ENCODE data around the gene PARVA. TPM values are rescaled to one million over a fixed set of nuclear protein-coding genes. Genes with fewer than 3 reads are reported as not detected.

The PARVA gene
- total and polyA plus RNA-seq, 2 donors from 2014 or later = 25.1 to 80.3 TPM

DNA sequence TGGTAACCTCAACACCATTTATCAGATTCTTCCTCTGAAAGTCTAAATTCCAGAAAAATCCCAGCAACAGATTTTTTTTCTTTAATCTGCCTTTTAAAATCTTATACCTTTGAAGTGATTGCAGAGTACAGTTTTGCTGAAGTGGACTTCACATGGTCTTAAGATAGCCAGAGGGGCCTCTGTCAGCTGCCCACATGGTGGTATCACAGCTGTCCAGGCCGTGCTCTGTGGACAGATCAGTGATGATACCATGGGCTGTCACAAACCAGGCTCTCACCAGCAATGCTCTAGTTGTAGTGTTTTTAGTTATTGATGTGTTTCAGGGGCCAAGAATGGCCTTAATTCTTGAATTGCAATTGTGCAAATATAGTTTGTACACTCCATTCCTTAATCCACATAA, 44.0 kb downstream of the PARVA start:
- TF ChIP-seq, protein P1, sequence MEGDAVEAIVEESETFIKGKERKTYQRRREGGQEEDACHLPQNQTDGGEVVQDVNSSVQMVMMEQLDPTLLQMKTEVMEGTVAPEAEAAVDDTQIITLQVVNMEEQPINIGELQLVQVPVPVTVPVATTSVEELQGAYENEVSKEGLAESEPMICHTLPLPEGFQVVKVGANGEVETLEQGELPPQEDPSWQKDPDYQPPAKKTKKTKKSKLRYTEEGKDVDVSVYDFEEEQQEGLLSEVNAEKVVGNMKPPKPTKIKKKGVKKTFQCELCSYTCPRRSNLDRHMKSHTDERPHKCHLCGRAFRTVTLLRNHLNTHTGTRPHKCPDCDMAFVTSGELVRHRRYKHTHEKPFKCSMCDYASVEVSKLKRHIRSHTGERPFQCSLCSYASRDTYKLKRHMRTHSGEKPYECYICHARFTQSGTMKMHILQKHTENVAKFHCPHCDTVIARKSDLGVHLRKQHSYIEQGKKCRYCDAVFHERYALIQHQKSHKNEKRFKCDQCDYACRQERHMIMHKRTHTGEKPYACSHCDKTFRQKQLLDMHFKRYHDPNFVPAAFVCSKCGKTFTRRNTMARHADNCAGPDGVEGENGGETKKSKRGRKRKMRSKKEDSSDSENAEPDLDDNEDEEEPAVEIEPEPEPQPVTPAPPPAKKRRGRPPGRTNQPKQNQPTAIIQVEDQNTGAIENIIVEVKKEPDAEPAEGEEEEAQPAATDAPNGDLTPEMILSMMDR (IDR thresholded peaks at IDR 0.05; ENCODE audit: borderline replicate concordance, extremely low read depth, insufficient read depth) = no peak
- intact Hi-C loops (cut with DNase I) = no loop called here
- no peaks in the 10 kb centered on the region for H3K4me1 ChIP-seq (ENCODE audit: control insufficient read depth in 2 of 3, insufficient read depth in 2 of 3, low read depth in 1 of 3, low read length in 3 of 3)
- no peak for FAIRE-seq
- DNase-seq = no peak
- no peaks in the 10 kb centered on the region for H3K36me3 ChIP-seq (ENCODE audit: control insufficient read depth in 2 of 3, insufficient read depth in 3 of 3, low read length in 3 of 3)
- H3K9me3 ChIP-seq (ENCODE audit: control insufficient read depth in 2 of 3, insufficient read depth in 1 of 3, low read length in 3 of 3) = no peaks in the 10 kb centered on the region
- H3K4me3 ChIP-seq (ENCODE audit: low read length in 3 of 3) = no peak overlapping the region
- H3K27me3 ChIP-seq (ENCODE audit: control insufficient read depth, insufficient read depth, low read length) = no peaks in the 10 kb centered on the region
- no peak overlapping the region for H3K27ac ChIP-seq (ENCODE audit: low read depth in 2 of 2, low read length in 2 of 2)
- no peak overlapping the region for H3K9ac ChIP-seq (ENCODE audit: low read length in 3 of 3)

DNA sequence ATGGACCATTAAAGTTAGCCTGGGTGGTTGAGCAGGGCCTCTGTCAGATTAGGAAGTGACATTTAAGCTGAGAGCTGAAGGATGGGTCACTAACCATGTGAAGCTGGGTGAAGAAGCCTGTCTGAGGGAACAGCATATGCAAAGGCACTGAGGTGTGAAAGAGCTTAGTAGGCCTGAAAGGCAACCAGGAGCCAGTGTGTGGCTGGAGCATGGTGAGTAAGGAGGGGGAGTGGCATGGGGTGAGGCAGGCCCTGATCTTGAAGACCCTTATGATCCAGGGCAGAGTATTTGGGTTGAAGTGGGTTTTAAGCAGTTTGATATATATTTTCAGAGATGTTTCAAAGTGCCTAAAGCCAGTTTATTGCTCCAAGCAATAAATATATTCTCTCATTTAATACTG, 48.8 kb downstream of the PARVA start:
- no peak overlapping the region for H3K27ac ChIP-seq (ENCODE audit: low read depth in 2 of 2, low read length in 2 of 2)
- H3K36me3 ChIP-seq (ENCODE audit: control insufficient read depth in 2 of 3, insufficient read depth in 3 of 3, low read length in 3 of 3) = no peaks in the 10 kb centered on the region
- no peak for DNase-seq
- TF ChIP-seq, protein P1 (IDR thresholded peaks at IDR 0.05; ENCODE audit: borderline replicate concordance, extremely low read depth, insufficient read depth) = no peak
- intact Hi-C loops (cut with DNase I) = no loop called here
- H3K9me3 ChIP-seq (ENCODE audit: control insufficient read depth in 2 of 3, insufficient read depth in 1 of 3, low read length in 3 of 3) = no peaks in the 10 kb centered on the region
- no peak for FAIRE-seq
- H3K9ac ChIP-seq (ENCODE audit: low read length in 3 of 3) = no peak overlapping the region
- H3K27me3 ChIP-seq (ENCODE audit: control insufficient read depth, insufficient read depth, low read length) = no peaks in the 10 kb centered on the region
- H3K4me3 ChIP-seq (ENCODE audit: low read length in 3 of 3) = no peak overlapping the region
- peaks cover 0 to 3% (median 2%) of the 10 kb centered on the region in 3 donors for H3K4me1 ChIP-seq (ENCODE audit: control insufficient read depth in 2 of 3, insufficient read depth in 2 of 3, low read depth in 1 of 3, low read length in 3 of 3)

DNA sequence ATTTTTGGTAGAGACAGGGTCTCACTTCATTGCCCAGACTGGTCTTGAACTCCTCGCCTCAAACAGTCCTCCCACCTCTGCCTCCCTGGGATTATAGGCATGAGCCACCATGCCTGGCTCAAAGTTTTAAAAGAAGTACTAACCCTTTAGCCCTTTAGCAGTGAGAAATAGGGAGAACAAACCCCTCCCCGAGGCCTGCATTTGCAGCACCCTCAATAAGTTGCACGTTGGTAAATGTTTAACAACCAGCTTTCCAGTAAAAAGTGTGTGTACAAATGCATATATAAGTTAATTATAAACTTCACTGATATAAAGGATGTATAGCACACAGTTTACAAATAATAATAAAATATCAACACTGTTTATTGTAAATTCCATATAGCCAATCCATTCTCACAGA, 51.8 kb downstream of the PARVA start:
- DNase-seq (no peak), FAIRE-seq (no peak)
- no peaks in the 10 kb centered on the region for H3K9me3 ChIP-seq (ENCODE audit: control insufficient read depth in 2 of 3, insufficient read depth in 1 of 3, low read length in 3 of 3)
- no peaks in the 10 kb centered on the region for H3K36me3 ChIP-seq (ENCODE audit: control insufficient read depth in 2 of 3, insufficient read depth in 3 of 3, low read length in 3 of 3)
- TF ChIP-seq, protein P1 (IDR thresholded peaks at IDR 0.05; ENCODE audit: borderline replicate concordance, extremely low read depth, insufficient read depth) = no peak
- intact Hi-C loops (cut with DNase I) = no loop called here
- no peak overlapping the region for H3K4me3 ChIP-seq (ENCODE audit: low read length in 3 of 3)
- no peaks in the 10 kb centered on the region for H3K27me3 ChIP-seq (ENCODE audit: control insufficient read depth, insufficient read depth, low read length)
- peaks cover 3 to 8% (median 4%) of the 10 kb centered on the region in 3 donors for H3K4me1 ChIP-seq (ENCODE audit: control insufficient read depth in 2 of 3, insufficient read depth in 2 of 3, low read depth in 1 of 3, low read length in 3 of 3)
- H3K9ac ChIP-seq (ENCODE audit: low read length in 3 of 3) = no peak overlapping the region
- H3K27ac ChIP-seq (ENCODE audit: low read depth in 2 of 2, low read length in 2 of 2) = no peak overlapping the region

DNA sequence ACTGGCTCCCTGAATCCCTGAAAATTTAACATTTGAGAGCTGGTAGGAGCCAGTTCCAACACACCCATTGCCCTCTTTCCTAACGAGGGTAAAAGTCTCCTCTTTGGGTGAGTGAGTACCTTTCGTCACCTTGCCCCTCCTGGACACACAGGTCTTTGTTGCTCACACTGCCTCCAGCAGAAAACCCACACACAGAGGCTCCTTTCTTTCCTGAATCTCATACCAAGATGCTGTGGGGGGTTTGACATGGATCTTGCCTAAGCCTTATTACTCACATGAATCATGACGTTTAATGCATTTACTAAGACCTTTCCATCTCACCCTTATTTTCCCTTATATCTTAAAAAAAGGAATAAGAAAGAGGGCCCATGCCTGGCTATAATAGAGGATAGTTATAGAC, 53.0 kb downstream of the PARVA start:
- Histone ChIP-seq H3K36me3 (ENCODE audit: control insufficient read depth in 2 of 3, insufficient read depth in 3 of 3, low read length in 3 of 3) (no peaks in the 10 kb centered on the region), H3K27me3 (ENCODE audit: control insufficient read depth, insufficient read depth, low read length) (no peaks in the 10 kb centered on the region), H3K4me1 (ENCODE audit: control insufficient read depth in 2 of 3, insufficient read depth in 2 of 3, low read depth in 1 of 3, low read length in 3 of 3) (peaks cover 3 to 12% (median 6%) of the 10 kb centered on the region in 3 donors), H3K9me3 (ENCODE audit: control insufficient read depth in 2 of 3, insufficient read depth in 1 of 3, low read length in 3 of 3) (no peaks in the 10 kb centered on the region), H3K27ac (ENCODE audit: low read depth in 2 of 2, low read length in 2 of 2) (peak overlapping the region in 1 of 2 donors; percentile 34), H3K9ac (ENCODE audit: low read length in 3 of 3) (no peak overlapping the region), H3K4me3 (ENCODE audit: low read length in 3 of 3) (no peak overlapping the region)
- intact Hi-C loops (cut with DNase I) = no loop called here
- no peak for DNase-seq
- no peak for FAIRE-seq
- TF ChIP-seq, protein P1 (IDR thresholded peaks at IDR 0.05; ENCODE audit: borderline replicate concordance, extremely low read depth, insufficient read depth) = no peak

All from kidney (tissue), 14 donors.